Smooth muscle cell (in vitro differentiated cells): ENCODE data around the gene PAX9. TPM values are rescaled to one million over a fixed set of nuclear protein-coding genes. Genes with fewer than 3 reads are reported as not detected.

Source experiments
- DNase-seq: peaks from one replicate; lab custom pipeline; 2025; ENCODE audit not compliant: unreplicated experiment; lab: John Stamatoyannopoulos, UW
- H2AFZ ChIP-seq: fragments of 200-600 bp; sonication (generic); 2 replicates; pipeline ENCODE4 v1.6.0; 2016; ENCODE audit warnings: antibody characterized with exemption, low read depth, mild to moderate bottlenecking
- H3F3A ChIP-seq: fragments of 200-600 bp; sonication (generic); 2 replicates; pipeline ENCODE4 v1.6.0; 2017; ENCODE audit warnings: antibody characterized with exemption, low read depth
- H3K27ac ChIP-seq: fragments of 200-600 bp; sonication (generic); 2 replicates; pipeline ENCODE4 v1.5.1; 2016; ENCODE audit warnings: low read depth, mild to moderate bottlenecking
- H3K27me3 ChIP-seq: fragments of 200-600 bp; sonication (generic); 2 replicates; pipeline ENCODE4 v1.6.1; 2016; ENCODE audit warnings: low read depth, mild to moderate bottlenecking
- H3K36me3 ChIP-seq: fragments of 200-600 bp; sonication (generic); 2 replicates; pipeline ENCODE4 v1.5.1; 2016; ENCODE audit warnings: low read depth
- H3K4me1 ChIP-seq: fragments of 200-600 bp; sonication (generic); 2 replicates; pipeline ENCODE4 v1.5.1; 2016; ENCODE audit warnings: low read depth
- H3K4me2 ChIP-seq: fragments of 200-600 bp; sonication (generic); 2 replicates; pipeline ENCODE4 v1.6.0; 2016; ENCODE audit warnings: mild to moderate bottlenecking
- H3K4me3 ChIP-seq: fragments of 200-600 bp; sonication (generic); 2 replicates; pipeline ENCODE4 v1.5.1; 2016; ENCODE audit warnings: mild to moderate bottlenecking
- H3K79me2 ChIP-seq: fragments of 200-600 bp; sonication (generic); 2 replicates; pipeline ENCODE4 v1.6.0; 2016; ENCODE audit warnings: low read depth, mild to moderate bottlenecking
- H3K9ac ChIP-seq: fragments of 200-600 bp; sonication (generic); 2 replicates; pipeline ENCODE4 v1.6.0; 2016; ENCODE audit warnings: low read depth
- H3K9me3 ChIP-seq: fragments of 200-600 bp; sonication (generic); replicated peaks from 2 replicates; pipeline ENCODE4 v1.5.1; 2016; ENCODE audit warnings: low read depth
- H4K20me1 ChIP-seq: fragments of 200-600 bp; sonication (generic); 2 replicates; pipeline ENCODE4 v1.6.0; 2016; ENCODE audit warnings: low read depth
- WGBS: methylation state at CpG from one replicate; pipeline ENCODE4 v1.1.7; 2016; ENCODE audit warnings: low lambda C conversion rate; 5-methylcytosine and 5-hydroxymethylcytosine counted together
- polyA plus RNA-seq: library from polyadenylated mRNA; unstranded; fragments of >200 nt; fragmentation: Nextera tagmentation; extraction: Ambion mirVana; gene quantifications from 2 replicates; pipeline ENCODE4 v1.2.1, GENCODE V29; 2016
- total RNA-seq: library from RNA; depleted of rRNA; stranded (reverse); fragments of >200 nt; gene quantifications from 2 replicates; pipeline ENCODE4 v1.2.3, GENCODE V29; 2014
- TF ChIP-seq, protein P1 (sequence below): fragments of 200-600 bp; sonication (generic); IDR thresholded peaks from 2 replicates; pipeline ENCODE4 v1.5.1; 2017; ENCODE audit warnings: borderline replicate concordance, mild to moderate bottlenecking, antibody characterized with exemption; ENCODE audit not compliant: insufficient read depth, poor library complexity, severe bottlenecking

PAX9 gene
- total and polyA plus RNA-seq, 2 experiments from 2014 or later: not detected

DNA sequence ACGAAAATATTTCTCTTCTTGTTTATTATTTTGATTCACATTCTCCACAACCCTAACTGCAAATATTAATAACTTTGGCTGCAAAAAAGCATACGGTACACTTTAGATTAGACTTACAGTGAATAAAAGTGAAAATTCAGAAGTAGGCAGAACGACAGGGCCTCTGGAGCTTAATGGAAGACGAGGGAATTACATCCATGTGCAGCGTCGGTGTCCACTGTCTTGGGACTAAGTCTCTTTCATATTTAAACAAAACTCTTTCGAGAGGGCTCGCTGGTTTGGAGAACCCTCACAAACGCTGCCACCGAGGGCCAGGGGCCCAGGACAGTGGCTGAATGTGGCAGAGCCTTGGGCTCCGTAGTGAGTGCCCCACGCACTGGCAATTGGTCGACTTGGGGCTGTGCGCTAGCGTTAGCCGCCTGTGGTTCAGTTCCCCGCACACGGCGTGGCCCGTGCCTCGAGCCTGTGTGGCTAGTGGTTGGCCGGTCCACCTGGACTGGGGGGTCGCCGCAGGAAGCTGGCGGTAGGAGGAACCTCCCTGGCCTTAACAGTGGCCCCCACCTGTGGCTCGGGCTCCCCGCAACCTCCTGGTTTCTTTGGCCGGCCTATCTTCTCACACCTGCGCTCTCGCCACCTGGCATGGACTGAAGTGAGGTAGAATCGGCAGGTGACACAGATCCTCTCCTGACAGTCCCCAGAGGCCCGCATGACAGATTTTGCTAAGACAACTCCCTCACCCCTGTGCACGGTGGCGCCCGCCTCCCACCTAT is 739 bp upstream of the PAX9 start:
- peak overlapping the region; percentile 62 for H3K4me3 ChIP-seq

DNA sequence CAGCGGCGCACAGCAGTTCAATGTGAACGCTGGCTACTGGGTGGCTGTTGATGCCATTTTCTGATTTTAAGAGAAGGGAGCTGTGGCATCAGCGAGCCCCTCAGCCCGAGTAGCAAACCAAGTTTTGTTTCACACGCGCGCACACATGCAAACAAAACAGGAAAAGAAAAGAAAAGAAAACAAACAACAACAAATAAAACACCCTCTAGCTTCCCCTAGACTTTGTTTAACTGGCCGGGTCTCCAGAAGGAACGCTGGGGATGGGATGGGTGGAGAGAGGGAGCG is 540 bp downstream of the PAX9 start:
- Histone ChIP-seq H3K79me2 (no peaks in the 10 kb centered on the region), H3K27me3 (peaks cover 100% of the 10 kb centered on the region), H4K20me1 (no peaks in the 10 kb centered on the region), H3K4me2 (peak overlapping the region; percentile 98), H3K36me3 (no peaks in the 10 kb centered on the region), H3K9me3 (no peaks in the 10 kb centered on the region), H3K4me3 (peak overlapping the region; percentile 62), H3K27ac (no peak overlapping the region), H3K9ac (no peak overlapping the region), H2AFZ (peak overlapping the region; percentile 93), H3K4me1 (peaks cover 32% of the 10 kb centered on the region), H3F3A (no peaks in the 10 kb centered on the region)
- no peak for DNase-seq
- TF ChIP-seq, protein P1, sequence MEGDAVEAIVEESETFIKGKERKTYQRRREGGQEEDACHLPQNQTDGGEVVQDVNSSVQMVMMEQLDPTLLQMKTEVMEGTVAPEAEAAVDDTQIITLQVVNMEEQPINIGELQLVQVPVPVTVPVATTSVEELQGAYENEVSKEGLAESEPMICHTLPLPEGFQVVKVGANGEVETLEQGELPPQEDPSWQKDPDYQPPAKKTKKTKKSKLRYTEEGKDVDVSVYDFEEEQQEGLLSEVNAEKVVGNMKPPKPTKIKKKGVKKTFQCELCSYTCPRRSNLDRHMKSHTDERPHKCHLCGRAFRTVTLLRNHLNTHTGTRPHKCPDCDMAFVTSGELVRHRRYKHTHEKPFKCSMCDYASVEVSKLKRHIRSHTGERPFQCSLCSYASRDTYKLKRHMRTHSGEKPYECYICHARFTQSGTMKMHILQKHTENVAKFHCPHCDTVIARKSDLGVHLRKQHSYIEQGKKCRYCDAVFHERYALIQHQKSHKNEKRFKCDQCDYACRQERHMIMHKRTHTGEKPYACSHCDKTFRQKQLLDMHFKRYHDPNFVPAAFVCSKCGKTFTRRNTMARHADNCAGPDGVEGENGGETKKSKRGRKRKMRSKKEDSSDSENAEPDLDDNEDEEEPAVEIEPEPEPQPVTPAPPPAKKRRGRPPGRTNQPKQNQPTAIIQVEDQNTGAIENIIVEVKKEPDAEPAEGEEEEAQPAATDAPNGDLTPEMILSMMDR: no peak
- WGBS: 2% methylated on average over 11 of the region's 11 CpGs

More for the DNA sequence above, 739 bp upstream of the PAX9 start:
- Histone ChIP-seq H4K20me1 (no peaks in the 10 kb centered on the region), H2AFZ (no peak overlapping the region), H3K4me1 (peaks cover 28% of the 10 kb centered on the region), H3F3A (no peaks in the 10 kb centered on the region), H3K36me3 (no peaks in the 10 kb centered on the region), H3K4me2 (peak overlapping the region; percentile 98), H3K27ac (no peak overlapping the region), H3K9me3 (no peaks in the 10 kb centered on the region), H3K27me3 (peaks cover 100% of the 10 kb centered on the region), H3K9ac (no peak overlapping the region), H3K79me2 (no peaks in the 10 kb centered on the region)
- 9% methylated on average over 34 of the region's 35 CpGs for WGBS
- DNase-seq: no peak
- TF ChIP-seq, protein P1: no peak

DNA sequence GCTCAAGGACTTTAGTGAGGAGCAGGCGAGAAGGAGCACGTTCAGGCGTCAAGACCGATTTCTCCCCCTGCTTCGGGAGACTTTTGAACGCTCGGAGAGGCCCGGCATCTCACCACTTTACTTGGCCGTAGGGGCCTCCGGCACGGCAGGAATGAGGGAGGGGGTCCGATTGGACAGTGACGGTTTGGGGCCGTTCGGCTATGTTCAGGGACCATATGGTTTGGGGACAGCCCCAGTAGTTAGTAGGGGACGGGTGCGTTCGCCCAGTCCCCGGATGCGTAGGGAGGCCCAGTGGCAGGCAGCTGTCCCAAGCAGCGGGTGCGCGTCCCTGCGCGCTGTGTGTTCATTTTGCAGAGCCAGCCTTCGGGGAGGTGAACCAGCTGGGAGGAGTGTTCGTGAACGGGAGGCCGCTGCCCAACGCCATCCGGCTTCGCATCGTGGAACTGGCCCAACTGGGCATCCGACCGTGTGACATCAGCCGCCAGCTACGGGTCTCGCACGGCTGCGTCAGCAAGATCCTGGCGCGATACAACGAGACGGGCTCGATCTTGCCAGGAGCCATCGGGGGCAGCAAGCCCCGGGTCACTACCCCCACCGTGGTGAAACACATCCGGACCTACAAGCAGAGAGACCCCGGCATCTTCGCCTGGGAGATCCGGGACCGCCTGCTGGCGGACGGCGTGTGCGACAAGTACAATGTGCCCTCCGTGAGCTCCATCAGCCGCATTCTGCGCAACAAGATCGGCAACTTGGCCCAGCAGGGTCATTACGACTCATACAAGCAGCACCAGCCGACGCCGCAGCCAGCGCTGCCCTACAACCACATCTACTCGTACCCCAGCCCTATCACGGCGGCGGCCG is 1.1 kb downstream of the PAX9 start:
- Histone ChIP-seq H3K27me3 (peaks cover 100% of the 10 kb centered on the region), H3K4me2 (peak overlapping the region; percentile 98), H3K4me1 (peaks cover 26% of the 10 kb centered on the region), H3K9me3 (no peaks in the 10 kb centered on the region), H3K79me2 (no peaks in the 10 kb centered on the region), H3K36me3 (no peaks in the 10 kb centered on the region), H3F3A (no peaks in the 10 kb centered on the region), H3K4me3 (peak overlapping the region; percentile 62), H4K20me1 (no peaks in the 10 kb centered on the region), H3K9ac (no peak overlapping the region), H3K27ac (no peak overlapping the region), H2AFZ (peak overlapping the region; percentile 93)
- TF ChIP-seq, protein P1: no peak
- DNase-seq: no peak
- WGBS: 1% methylated on average over 70 of the region's 71 CpGs
